K562 (cell line): Measurements from ENCODE around the gene PIP4K2C. TPM values are rescaled to one million over a fixed set of nuclear protein-coding genes. Genes with fewer than 3 reads are reported as not detected.

Experiments
- ATF1 ChIP-seq, 2 experiments: fragments of 450-650 bp in 1 of 2; IDR thresholded peaks; 2 replicates each; pipeline ENCODE4 v1.6.1; 2016; ENCODE audit warnings: missing compliant biosample characterization in 1 of 2, missing genetic modification characterization in 1 of 2
- BRD9 ChIP-seq: fragments of 450-650 bp; IDR thresholded peaks from 2 replicates; pipeline ENCODE4 v1.6.1; 2018; ENCODE audit warnings: low read depth; ENCODE audit not compliant: partially characterized antibody
- CEBPB ChIP-seq: fragments of 450-650 bp; IDR thresholded peaks from 2 replicates; pipeline ENCODE4 v1.6.1; 2016; ENCODE audit warnings: missing genetic modification characterization, missing compliant biosample characterization
- ESRRA ChIP-seq: fragments of 450-650 bp; IDR thresholded peaks from 2 replicates; pipeline ENCODE4 v1.6.1; 2014; ENCODE audit warnings: low read depth, mild to moderate bottlenecking, moderate library complexity, borderline replicate concordance
- ETV5 ChIP-seq: sonication (generic); formaldehyde crosslinking; IDR thresholded peaks from 2 replicates; pipeline ENCODE4 v1.4.0; 2020; ENCODE audit warnings: low read depth, mild to moderate bottlenecking, missing genetic modification reagents
- FOSL1 ChIP-seq: fragments of 200-800 bp; sonication (Bioruptor generic); conservative IDR thresholded peaks from 2 replicates; pipeline ENCODE4 v1.6.1; 2016; ENCODE audit warnings: missing genetic modification characterization, missing compliant biosample characterization
- HDAC8 ChIP-seq: fragments of 450-650 bp; IDR thresholded peaks from 2 replicates; pipeline ENCODE4 v1.6.1; 2016; ENCODE audit warnings: mild to moderate bottlenecking, missing genetic modification characterization, moderate library complexity, missing compliant biosample characterization
- KDM5B ChIP-seq: fragments of 200-600 bp; sonication (generic); IDR thresholded peaks from 2 replicates; pipeline ENCODE4 v1.6.1; 2012; ENCODE audit warnings: low read depth, mild to moderate bottlenecking, moderate library complexity, low read length, control low read depth, inconsistent platforms; ENCODE audit not compliant: insufficient replicate concordance
- MXI1 ChIP-seq: IDR thresholded peaks from 2 replicates; pipeline ENCODE4 v1.6.1; 2011; ENCODE audit warnings: low read depth, mild to moderate bottlenecking, improper control_type of control experiment, low read length
- NCOA6 ChIP-seq: fragments of 450-650 bp; IDR thresholded peaks from 2 replicates; pipeline ENCODE4 v1.6.1; 2017; ENCODE audit warnings: mild to moderate bottlenecking
- PHTF2 ChIP-seq: fragments of 250-450 bp; sonication (Bioruptor Pico); IDR thresholded peaks from 2 replicates; pipeline ENCODE4 v1.5.0; 2021; ENCODE audit warnings: mild to moderate bottlenecking
- POLR2H ChIP-seq: IDR thresholded peaks from 2 replicates; pipeline ENCODE4 v1.6.1; 2016; ENCODE audit warnings: missing genetic modification characterization, low read depth, mild to moderate bottlenecking, control low read depth, missing compliant biosample characterization, moderate library complexity
- RBFOX2 ChIP-seq: fragments of 200-400 bp; formaldehyde crosslinking; IDR thresholded peaks from 2 replicates; pipeline ENCODE4 v1.6.1; 2017; ENCODE audit warnings: low read depth, mild to moderate bottlenecking, low read length, moderate library complexity
- RBM22 ChIP-seq: fragments of 200-400 bp; formaldehyde crosslinking; IDR thresholded peaks from 2 replicates; pipeline ENCODE4 v1.6.1; 2018; ENCODE audit warnings: low read length, low read depth; ENCODE audit not compliant: poor library complexity, severe bottlenecking
- SUPT5H ChIP-seq: fragments of 450-650 bp; IDR thresholded peaks from 2 replicates; pipeline ENCODE4 v1.6.1; 2016
- TBP ChIP-seq: optimal IDR thresholded peaks from 2 replicates; pipeline ENCODE3; 2011; ENCODE audit warnings: low read depth, low read length, improper control_type of control experiment
- ZC3H11A ChIP-seq: IDR thresholded peaks from 2 replicates; pipeline ENCODE4 v1.6.1; 2012; ENCODE audit warnings: low read depth, low read length, improper control_type of control experiment
- ZFP36 ChIP-seq: fragments of 150-350 bp; IDR thresholded peaks from 2 replicates; pipeline ENCODE4 v1.6.1; 2018; ENCODE audit warnings: low read length, low read depth; ENCODE audit not compliant: partially characterized antibody
- ZNF134 ChIP-seq: fragments of 250-450 bp; sonication (Bioruptor Pico); conservative IDR thresholded peaks from 2 replicates; pipeline ENCODE4 v1.4.0; 2020
- ZNF140 ChIP-seq: fragments of 250-450 bp; sonication (Bioruptor Pico); IDR thresholded peaks from 2 replicates; pipeline ENCODE4 v1.8.0; 2021; ENCODE audit warnings: moderate library complexity, mild to moderate bottlenecking, inconsistent platforms
- ZNF764 ChIP-seq: fragments of 250-450 bp; sonication (Bioruptor Pico); IDR thresholded peaks from 2 replicates; pipeline ENCODE4 v1.4.0; 2020; ENCODE audit warnings: low read depth, mild to moderate bottlenecking, moderate library complexity
- ZNF780A ChIP-seq: fragments of 250-450 bp; sonication (Bioruptor Pico); IDR thresholded peaks from 2 replicates; pipeline ENCODE4 v1.5.0; 2021; ENCODE audit warnings: mild to moderate bottlenecking
- polyA plus RNA-seq, 8 experiments: library from polyadenylated mRNA; depleted of rRNA in 4 of 8; stranded (reverse) in 5 of 8; unstranded in 3 of 8; fragments of >200 nt; fragmentation: Nextera tagmentation in 2 of 8; fragmentation: Illumina TruSeq in 1 of 8; extraction: Ambion mirVana in 2 of 8; extraction: Trizol in 1 of 8; gene quantifications; 2 replicates each; pipeline versions ENCODE4 v1.2.1 to v1.2.3, GENCODE V29; 2011 to 2014; ENCODE audit warnings: inconsistent platforms in 1 of 8, missing spikeins in 1 of 8
- total RNA-seq, 7 experiments: library from RNA; depleted of rRNA in 6 of 7; stranded (reverse); fragments of >200 nt in 6 of 7; fragmentation: Illumina TruSeq in 2 of 7; extraction: Trizol in 2 of 7; gene quantifications; 2 replicates each; pipeline versions ENCODE4 v1.2.1 to v1.2.3, GENCODE V29; 2011 to 2021; ENCODE audit warnings: low replicate concordance in 1 of 7
- TF ChIP-seq, protein P1 (sequence below): fragments of 250-450 bp; sonication (Bioruptor Pico); IDR thresholded peaks from 2 replicates; pipeline ENCODE4 v1.5.0; 2021
- TF ChIP-seq, protein P2 (sequence below): sonication (generic); formaldehyde crosslinking; IDR thresholded peaks from 2 replicates; pipeline ENCODE4 v1.8.0; 2022; ENCODE audit warnings: mild to moderate bottlenecking, low read depth, missing genetic modification reagents
- TF ChIP-seq, protein P3 (sequence below): sonication (generic); formaldehyde crosslinking; IDR thresholded peaks from 2 replicates; pipeline ENCODE4 v1.9.0; 2022; ENCODE audit warnings: mild to moderate bottlenecking, missing genetic modification reagents
- TF ChIP-seq, protein P4 (sequence below): fragments of 450-650 bp; formaldehyde crosslinking; conservative IDR thresholded peaks from 2 replicates; pipeline ENCODE4 v1.4.0; 2022; ENCODE audit warnings: mild to moderate bottlenecking, missing genetic modification characterization

PIP4K2C gene
- total and polyA plus RNA-seq, 9 of the 15 experiments (the other 6 are each of a cell fraction or from before 2014, with no cell fraction given) = 9.0 to 41.4 (median 18.3) TPM

DNA sequence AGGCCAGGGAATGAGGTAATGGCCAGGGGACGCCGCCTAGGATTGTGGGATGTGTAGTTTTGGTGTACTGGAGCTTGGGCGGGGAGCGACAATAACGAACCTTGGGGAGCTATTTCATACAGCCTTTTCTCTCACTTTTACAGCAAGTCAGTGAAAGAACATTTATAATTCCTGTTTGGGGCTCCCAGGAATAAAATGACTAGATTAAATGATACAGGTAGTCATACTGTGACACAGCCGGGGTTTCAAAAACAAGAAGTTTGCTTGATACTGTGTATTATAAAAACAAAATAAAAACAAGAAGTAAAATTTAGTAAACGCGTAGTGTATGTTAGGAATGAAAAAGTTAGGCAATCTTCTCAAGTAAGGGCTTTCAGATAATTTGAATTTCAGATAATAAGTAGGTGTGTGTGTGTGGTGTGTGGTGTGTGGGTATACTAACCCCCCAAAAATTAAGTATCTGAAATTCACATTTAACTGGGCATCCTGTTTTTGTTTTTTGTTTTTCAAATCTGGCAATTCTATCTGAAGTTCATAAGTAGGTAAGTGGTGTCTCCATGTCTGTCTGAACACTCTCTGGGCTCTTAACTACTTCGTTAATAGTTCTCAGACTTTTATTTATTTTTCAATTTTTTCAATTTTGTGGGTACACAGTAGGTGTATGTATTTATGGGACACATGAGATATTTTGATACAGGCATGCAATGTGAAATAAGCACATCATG, 43.5 kb upstream of the PIP4K2C start (continued):
- TF ChIP-seq ZNF764 (CRISPR knock-in tag) (no peak), ATF1 (CRISPR knock-in tag; IDR thresholded peaks at IDR 0.05) (no peak), ATF1 (tag; IDR thresholded peaks at IDR 0.05) (peak; percentile 92), TBP (no peak), ZNF780A (CRISPR knock-in tag) (no peak), FOSL1 (no peak), HDAC8 (no peak), RBM22 (no peak), ZFP36 (no peak), MXI1 (no peak), KDM5B (no peak), PHTF2 (CRISPR knock-in tag) (no peak), RBFOX2 (no peak), ZNF134 (CRISPR knock-in tag) (no peak), BRD9 (no peak), SUPT5H (no peak), ESRRA (no peak), ZNF140 (no peak), ZC3H11A (no peak), CEBPB (tag) (0 out of 2 replicates have a peak, but pooled peaks have one; percentile 47), POLR2H (tag) (peak; percentile 87), ETV5 (CRISPR knock-in tag) (no peak), NCOA6 (no peak)
- TF ChIP-seq, protein P1, sequence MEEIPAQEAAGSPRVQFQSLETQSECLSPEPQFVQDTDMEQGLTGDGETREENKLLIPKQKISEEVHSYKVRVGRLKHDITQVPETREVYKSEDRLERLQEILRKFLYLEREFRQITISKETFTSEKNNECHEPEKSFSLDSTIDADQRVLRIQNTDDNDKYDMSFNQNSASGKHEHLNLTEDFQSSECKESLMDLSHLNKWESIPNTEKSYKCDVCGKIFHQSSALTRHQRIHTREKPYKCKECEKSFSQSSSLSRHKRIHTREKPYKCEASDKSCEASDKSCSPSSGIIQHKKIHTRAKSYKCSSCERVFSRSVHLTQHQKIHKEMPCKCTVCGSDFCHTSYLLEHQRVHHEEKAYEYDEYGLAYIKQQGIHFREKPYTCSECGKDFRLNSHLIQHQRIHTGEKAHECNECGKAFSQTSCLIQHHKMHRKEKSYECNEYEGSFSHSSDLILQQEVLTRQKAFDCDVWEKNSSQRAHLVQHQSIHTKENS (CRISPR knock-in tag) = no peak
- TF ChIP-seq, protein P2, sequence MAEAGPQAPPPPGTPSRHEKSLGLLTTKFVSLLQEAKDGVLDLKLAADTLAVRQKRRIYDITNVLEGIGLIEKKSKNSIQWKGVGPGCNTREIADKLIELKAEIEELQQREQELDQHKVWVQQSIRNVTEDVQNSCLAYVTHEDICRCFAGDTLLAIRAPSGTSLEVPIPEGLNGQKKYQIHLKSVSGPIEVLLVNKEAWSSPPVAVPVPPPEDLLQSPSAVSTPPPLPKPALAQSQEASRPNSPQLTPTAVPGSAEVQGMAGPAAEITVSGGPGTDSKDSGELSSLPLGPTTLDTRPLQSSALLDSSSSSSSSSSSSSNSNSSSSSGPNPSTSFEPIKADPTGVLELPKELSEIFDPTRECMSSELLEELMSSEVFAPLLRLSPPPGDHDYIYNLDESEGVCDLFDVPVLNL = no peak
- TF ChIP-seq, protein P3, sequence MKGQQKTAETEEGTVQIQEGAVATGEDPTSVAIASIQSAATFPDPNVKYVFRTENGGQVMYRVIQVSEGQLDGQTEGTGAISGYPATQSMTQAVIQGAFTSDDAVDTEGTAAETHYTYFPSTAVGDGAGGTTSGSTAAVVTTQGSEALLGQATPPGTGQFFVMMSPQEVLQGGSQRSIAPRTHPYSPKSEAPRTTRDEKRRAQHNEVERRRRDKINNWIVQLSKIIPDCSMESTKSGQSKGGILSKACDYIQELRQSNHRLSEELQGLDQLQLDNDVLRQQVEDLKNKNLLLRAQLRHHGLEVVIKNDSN = no peak
- TF ChIP-seq, protein P4, sequence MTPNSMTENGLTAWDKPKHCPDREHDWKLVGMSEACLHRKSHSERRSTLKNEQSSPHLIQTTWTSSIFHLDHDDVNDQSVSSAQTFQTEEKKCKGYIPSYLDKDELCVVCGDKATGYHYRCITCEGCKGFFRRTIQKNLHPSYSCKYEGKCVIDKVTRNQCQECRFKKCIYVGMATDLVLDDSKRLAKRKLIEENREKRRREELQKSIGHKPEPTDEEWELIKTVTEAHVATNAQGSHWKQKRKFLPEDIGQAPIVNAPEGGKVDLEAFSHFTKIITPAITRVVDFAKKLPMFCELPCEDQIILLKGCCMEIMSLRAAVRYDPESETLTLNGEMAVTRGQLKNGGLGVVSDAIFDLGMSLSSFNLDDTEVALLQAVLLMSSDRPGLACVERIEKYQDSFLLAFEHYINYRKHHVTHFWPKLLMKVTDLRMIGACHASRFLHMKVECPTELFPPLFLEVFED = 0 out of 2 replicates have a peak, but pooled peaks have one; percentile 10
